Liver (tissue), 9 donors: ENCODE data around the gene CDHR2. TPM values are rescaled to one million over a fixed set of nuclear protein-coding genes. Genes with fewer than 3 reads are reported as not detected.
"Not testable (repeated sequence)": the region's sequence is repeated elsewhere in the genome, so short reads cannot be mapped to it uniquely, and the experiment has no call there.

Experiments used
- DNase-seq: peaks from one replicate; pipeline ENCODE4 v3.0.0-alpha.2; 2017; ENCODE audit warnings: low spot score
- H3K27ac ChIP-seq, 2 donors: one replicate each; pipeline ENCODE4 v1.7.0; 2013; ENCODE audit warnings: inconsistent platforms in 2 of 2, low read length in 2 of 2, control low read depth in 1 of 2, low read depth in 1 of 2, mild to moderate bottlenecking in 1 of 2
- H3K27me3 ChIP-seq, 4 donors: one replicate each; pipeline versions ENCODE4 v1.6.1 to v1.7.0; 2013; ENCODE audit warnings: low read length in 3 of 4, inconsistent platforms in 1 of 4, mild to moderate bottlenecking in 1 of 4, moderate library complexity in 1 of 4; ENCODE audit not compliant: control insufficient read depth in 4 of 4, insufficient read depth in 4 of 4
- H3K36me3 ChIP-seq, 4 donors: one replicate each; pipeline versions ENCODE4 v1.6.1 to v1.7.0; 2013; ENCODE audit warnings: low read length in 3 of 4, mild to moderate bottlenecking in 3 of 4, low read depth in 1 of 4, moderate library complexity in 1 of 4; ENCODE audit not compliant: control insufficient read depth in 4 of 4, insufficient read depth in 3 of 4
- H3K4me1 ChIP-seq, 4 donors: one replicate each; pipeline versions ENCODE4 v1.6.1 to v1.7.0; 2013; ENCODE audit warnings: low read length in 3 of 4, mild to moderate bottlenecking in 3 of 4, moderate library complexity in 1 of 4; ENCODE audit not compliant: control insufficient read depth in 4 of 4, insufficient read depth in 4 of 4
- H3K4me3 ChIP-seq, 3 donors: one replicate each; pipeline versions ENCODE4 v1.6.1 to v1.7.0; 2013; ENCODE audit warnings: low read length in 3 of 3, control low read depth in 1 of 3, low read depth in 1 of 3, mild to moderate bottlenecking in 1 of 3
- H3K9ac ChIP-seq, 2 donors: one replicate each; pipeline ENCODE4 v1.7.0; 2013; ENCODE audit warnings: low read length in 2 of 2, mild to moderate bottlenecking in 2 of 2, moderate library complexity in 2 of 2, control low read depth in 1 of 2, low read depth in 1 of 2
- H3K9me3 ChIP-seq, 4 donors: one replicate each; pipeline versions ENCODE4 v1.6.1 to v1.7.0; 2013; ENCODE audit warnings: low read length in 3 of 4; ENCODE audit not compliant: control insufficient read depth in 4 of 4
- EGR1 ChIP-seq, 2 donors: IDR thresholded peaks; 2 replicates each; pipeline ENCODE4 v1.6.1; 2016 to 2018; ENCODE audit warnings: antibody characterized with exemption in 2 of 2, low read depth in 2 of 2
- FOXA1 ChIP-seq: IDR thresholded peaks from 2 replicates; pipeline ENCODE4 v1.6.1; 2016; ENCODE audit warnings: antibody characterized with exemption
- FOXA2 ChIP-seq: IDR thresholded peaks from 2 replicates; pipeline ENCODE4 v1.6.1; 2016; ENCODE audit warnings: antibody characterized with exemption
- GABPA ChIP-seq, 2 donors: IDR thresholded peaks in 1 of 2; conservative IDR thresholded peaks in 1 of 2; 2 replicates each; pipeline ENCODE4 v1.6.1; 2016; ENCODE audit warnings: antibody characterized with exemption in 2 of 2, mild to moderate bottlenecking in 1 of 2, moderate library complexity in 1 of 2
- HNF4A ChIP-seq, 2 donors: conservative IDR thresholded peaks; 2 replicates each; pipeline ENCODE4 v1.6.1; 2016; ENCODE audit warnings: antibody characterized with exemption in 2 of 2, mild to moderate bottlenecking in 2 of 2
- HNF4G ChIP-seq: IDR thresholded peaks from 2 replicates; pipeline ENCODE4 v1.6.1; 2016; ENCODE audit warnings: antibody characterized with exemption
- JUND ChIP-seq, 2 donors: IDR thresholded peaks; 2 replicates each; pipeline ENCODE4 v1.6.1; 2016; ENCODE audit warnings: antibody characterized with exemption in 2 of 2
- NR2F2 ChIP-seq: IDR thresholded peaks from 2 replicates; pipeline ENCODE4 v1.6.1; 2016; ENCODE audit warnings: antibody characterized with exemption
- RAD21 ChIP-seq, 2 donors: IDR thresholded peaks; 2 replicates each; pipeline ENCODE4 v1.6.1; 2016; ENCODE audit warnings: antibody characterized with exemption in 2 of 2, mild to moderate bottlenecking in 2 of 2
- RXRA ChIP-seq, 2 donors: IDR thresholded peaks; 2 replicates each; pipeline ENCODE4 v1.6.1; 2017 to 2018; ENCODE audit warnings: antibody characterized with exemption in 2 of 2, mild to moderate bottlenecking in 1 of 2
- SP1 ChIP-seq: IDR thresholded peaks from 2 replicates; pipeline ENCODE4 v1.6.1; 2018; ENCODE audit warnings: antibody characterized with exemption, mild to moderate bottlenecking
- YY1 ChIP-seq: IDR thresholded peaks from 2 replicates; pipeline ENCODE4 v1.6.1; 2016; ENCODE audit warnings: antibody characterized with exemption, mild to moderate bottlenecking
- WGBS: extraction: QIAGEN DNeasy Blood & Tissue Kit; methylation state at CpG from one replicate; pipeline ENCODE4 v1.1.7; 2013; 5-methylcytosine and 5-hydroxymethylcytosine counted together
- polyA plus RNA-seq, 2 donors: library from polyadenylated mRNA; stranded (reverse) in 1 of 2; unstranded in 1 of 2; fragments of 200-250 nt in 1 of 2; fragments of >200 nt in 1 of 2; fragmentation: Nextera tagmentation in 1 of 2; extraction: Ambion mirVana in 1 of 2; gene quantifications; one replicate each; pipeline versions ENCODE4 v1.2.1 to v1.2.3, GENCODE V29; 2013 to 2015
- total RNA-seq, 2 donors: library from RNA; depleted of rRNA; stranded (reverse); fragments of >200 nt; gene quantifications; one replicate each; pipeline ENCODE4 v1.2.3, GENCODE V29; 2014
- TF ChIP-seq, protein P1 (sequence below): fragments of 150-350 bp; IDR thresholded peaks from 2 replicates; pipeline ENCODE4 v1.5.1; 2017; ENCODE audit warnings: improper control_type of control experiment, low read depth, low read length; ENCODE audit not compliant: missing input control
- TF ChIP-seq, protein P2 (sequence below): IDR thresholded peaks from 2 replicates; pipeline ENCODE4 v1.6.1; 2016; ENCODE audit warnings: antibody characterized with exemption, mild to moderate bottlenecking
- TF ChIP-seq, protein P3 (sequence below): IDR thresholded peaks from 2 replicates; pipeline ENCODE4 v1.6.1; 2016; ENCODE audit warnings: antibody characterized with exemption
- TF ChIP-seq, protein P4 (sequence below): IDR thresholded peaks from 2 replicates; pipeline ENCODE4 v1.6.1; 2016; ENCODE audit warnings: antibody characterized with exemption
- donor health status: healthy.
- donor health status: healthy.
- donor health status: healthy.
- donor health status: healthy.
- donor health status: healthy.

CDHR2 gene
- total and polyA plus RNA-seq, 4 donors = 8.8 to 23.8 (median 16.6) TPM

DNA sequence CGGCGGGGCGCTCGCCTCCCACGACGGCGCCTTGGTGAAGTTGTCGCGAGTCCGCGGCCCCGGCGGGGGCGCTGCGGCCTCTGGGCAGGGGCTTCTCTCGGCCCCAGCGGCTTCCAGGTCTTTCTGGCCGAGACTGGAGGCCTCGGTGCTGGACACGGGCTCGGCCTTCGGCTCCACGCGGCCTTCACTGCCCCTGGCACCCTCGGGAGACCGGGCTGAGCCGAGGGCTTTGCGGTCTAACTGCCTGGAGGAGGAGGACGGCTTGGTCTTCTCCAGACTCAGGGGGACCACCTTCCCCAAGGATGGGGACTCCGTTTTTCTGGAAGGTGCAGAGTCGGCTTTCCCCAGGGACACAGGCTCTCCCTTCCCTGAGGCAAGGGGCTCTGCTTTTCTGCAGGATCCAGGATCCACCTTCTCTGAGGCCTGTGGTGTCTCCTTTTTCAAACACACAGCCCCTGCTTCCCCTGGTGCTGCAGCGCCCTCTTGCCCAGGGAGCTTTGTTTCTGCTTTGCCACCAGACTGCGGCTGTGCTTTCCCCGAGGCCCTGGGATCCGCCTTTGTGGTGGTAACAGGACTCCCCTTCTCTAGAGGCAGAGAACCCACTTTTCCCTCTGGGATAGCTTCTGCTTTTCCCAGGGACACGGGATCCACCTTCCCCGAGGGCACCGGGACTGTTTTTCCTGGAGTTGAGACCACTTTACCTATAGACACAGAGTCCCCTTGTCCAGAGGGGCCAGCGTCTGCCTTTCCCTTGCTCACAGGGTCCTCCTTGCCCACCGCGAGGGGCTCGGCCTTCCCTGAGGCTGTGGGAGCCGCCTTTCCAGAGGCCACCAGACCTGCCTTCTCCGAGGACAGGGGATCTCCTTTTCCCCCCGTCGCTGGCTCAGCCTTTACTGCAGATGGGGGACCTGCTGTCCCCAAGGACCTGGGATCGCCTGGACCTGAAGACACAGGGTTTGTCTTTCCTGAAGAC is 48.6 kb downstream of the CDHR2 start:
- peaks cover 0 to 5% (median under 1%) of the 10 kb centered on the region in 4 donors for H3K36me3 ChIP-seq
- DNase-seq = no peak
- no peak overlapping the region for H3K9ac ChIP-seq
- H3K4me3 ChIP-seq = peak overlapping the region in 1 of 3 donors; percentile 44
- H3K27me3 ChIP-seq = no peaks in the 10 kb centered on the region
- TF ChIP-seq, protein P1, sequence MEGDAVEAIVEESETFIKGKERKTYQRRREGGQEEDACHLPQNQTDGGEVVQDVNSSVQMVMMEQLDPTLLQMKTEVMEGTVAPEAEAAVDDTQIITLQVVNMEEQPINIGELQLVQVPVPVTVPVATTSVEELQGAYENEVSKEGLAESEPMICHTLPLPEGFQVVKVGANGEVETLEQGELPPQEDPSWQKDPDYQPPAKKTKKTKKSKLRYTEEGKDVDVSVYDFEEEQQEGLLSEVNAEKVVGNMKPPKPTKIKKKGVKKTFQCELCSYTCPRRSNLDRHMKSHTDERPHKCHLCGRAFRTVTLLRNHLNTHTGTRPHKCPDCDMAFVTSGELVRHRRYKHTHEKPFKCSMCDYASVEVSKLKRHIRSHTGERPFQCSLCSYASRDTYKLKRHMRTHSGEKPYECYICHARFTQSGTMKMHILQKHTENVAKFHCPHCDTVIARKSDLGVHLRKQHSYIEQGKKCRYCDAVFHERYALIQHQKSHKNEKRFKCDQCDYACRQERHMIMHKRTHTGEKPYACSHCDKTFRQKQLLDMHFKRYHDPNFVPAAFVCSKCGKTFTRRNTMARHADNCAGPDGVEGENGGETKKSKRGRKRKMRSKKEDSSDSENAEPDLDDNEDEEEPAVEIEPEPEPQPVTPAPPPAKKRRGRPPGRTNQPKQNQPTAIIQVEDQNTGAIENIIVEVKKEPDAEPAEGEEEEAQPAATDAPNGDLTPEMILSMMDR = peak; percentile 0
- TF ChIP-seq RXRA (IDR thresholded peaks at IDR 0.05) (no peak), YY1 (no peak), RAD21 (IDR thresholded peaks at IDR 0.05) (no peak)
- TF ChIP-seq, protein P2, sequence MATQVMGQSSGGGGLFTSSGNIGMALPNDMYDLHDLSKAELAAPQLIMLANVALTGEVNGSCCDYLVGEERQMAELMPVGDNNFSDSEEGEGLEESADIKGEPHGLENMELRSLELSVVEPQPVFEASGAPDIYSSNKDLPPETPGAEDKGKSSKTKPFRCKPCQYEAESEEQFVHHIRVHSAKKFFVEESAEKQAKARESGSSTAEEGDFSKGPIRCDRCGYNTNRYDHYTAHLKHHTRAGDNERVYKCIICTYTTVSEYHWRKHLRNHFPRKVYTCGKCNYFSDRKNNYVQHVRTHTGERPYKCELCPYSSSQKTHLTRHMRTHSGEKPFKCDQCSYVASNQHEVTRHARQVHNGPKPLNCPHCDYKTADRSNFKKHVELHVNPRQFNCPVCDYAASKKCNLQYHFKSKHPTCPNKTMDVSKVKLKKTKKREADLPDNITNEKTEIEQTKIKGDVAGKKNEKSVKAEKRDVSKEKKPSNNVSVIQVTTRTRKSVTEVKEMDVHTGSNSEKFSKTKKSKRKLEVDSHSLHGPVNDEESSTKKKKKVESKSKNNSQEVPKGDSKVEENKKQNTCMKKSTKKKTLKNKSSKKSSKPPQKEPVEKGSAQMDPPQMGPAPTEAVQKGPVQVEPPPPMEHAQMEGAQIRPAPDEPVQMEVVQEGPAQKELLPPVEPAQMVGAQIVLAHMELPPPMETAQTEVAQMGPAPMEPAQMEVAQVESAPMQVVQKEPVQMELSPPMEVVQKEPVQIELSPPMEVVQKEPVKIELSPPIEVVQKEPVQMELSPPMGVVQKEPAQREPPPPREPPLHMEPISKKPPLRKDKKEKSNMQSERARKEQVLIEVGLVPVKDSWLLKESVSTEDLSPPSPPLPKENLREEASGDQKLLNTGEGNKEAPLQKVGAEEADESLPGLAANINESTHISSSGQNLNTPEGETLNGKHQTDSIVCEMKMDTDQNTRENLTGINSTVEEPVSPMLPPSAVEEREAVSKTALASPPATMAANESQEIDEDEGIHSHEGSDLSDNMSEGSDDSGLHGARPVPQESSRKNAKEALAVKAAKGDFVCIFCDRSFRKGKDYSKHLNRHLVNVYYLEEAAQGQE = no peak
- H3K4me1 ChIP-seq = peaks cover 4 to 16% (median 6%) of the 10 kb centered on the region in 4 donors
- H3K9me3 ChIP-seq = no peaks in the 10 kb centered on the region
- H3K27ac ChIP-seq = no peak overlapping the region
- WGBS = 64% methylated on average over 47 of the region's 47 CpGs

DNA sequence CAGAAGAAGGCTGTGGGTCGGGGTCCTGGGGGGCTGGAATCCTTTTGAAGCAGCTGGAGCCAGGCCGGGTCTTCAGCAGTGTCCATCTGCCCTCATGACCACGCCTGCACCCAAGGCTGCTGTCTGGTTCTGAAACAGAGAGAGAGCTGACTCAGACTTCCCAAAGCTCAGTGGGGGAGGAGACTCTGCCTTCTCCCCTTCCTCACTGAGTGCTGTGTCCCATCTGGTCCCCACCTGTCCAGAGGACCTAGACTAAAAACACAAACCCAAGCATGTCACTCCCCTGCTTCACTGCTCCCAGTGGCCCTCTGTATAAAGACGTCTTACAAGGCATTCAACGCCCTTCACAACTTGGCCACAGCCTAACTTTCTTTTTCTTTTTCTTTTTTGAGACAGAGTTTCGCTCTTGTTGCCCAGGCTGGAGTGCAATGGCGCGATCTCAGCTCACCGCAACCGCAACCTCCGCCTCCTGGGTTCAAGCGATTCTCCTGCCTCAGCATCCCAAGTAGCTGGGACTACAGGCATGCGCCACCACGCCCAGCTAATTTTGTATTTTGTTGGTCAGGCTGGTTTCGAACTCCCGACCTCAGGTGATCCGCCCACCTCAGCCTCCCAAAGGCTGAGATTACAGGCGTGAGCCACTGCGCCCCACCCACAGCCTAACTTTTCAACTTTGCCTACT is 50.7 kb downstream of the CDHR2 start:
- 89% methylated on average over 19 of the region's 19 CpGs for WGBS
- peaks cover 4 to 16% (median 6%) of the 10 kb centered on the region in 4 donors for H3K4me1 ChIP-seq
- H3K9ac ChIP-seq, H3K4me3 ChIP-seq, H3K9me3 ChIP-seq, H3K27ac ChIP-seq, H3K27me3 ChIP-seq, DNase-seq, H3K36me3 ChIP-seq: not testable (repeated sequence)

DNA sequence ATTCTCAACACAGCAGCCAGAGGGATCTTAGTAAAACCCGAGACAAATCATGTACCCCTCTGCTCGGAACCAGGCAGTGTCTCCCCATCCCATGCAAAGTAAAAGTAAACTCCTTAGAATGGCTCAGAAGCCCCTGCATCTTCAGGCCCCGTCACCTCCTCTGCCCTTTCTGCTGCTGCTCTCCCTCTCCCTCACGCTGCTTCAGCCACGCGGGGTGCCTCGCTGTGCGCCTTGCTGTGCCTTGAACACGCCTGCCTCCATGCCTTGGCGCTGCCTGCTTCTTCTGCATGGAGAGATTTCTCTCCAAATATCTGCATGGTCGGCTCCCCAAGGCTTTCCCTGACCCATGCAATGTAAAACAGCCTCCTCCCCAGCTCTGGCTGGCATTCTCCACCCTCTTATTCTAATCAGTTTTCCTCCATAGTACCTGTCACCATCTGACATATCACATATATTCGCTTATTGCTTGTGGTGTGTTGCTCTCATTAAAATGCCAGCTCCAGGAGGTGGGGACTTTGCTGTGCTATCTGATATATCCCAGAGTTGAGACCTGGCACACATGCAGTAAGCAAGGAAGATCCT is 52.9 kb downstream of the CDHR2 start:
- no peak for DNase-seq
- 73% methylated on average over 12 of the region's 12 CpGs for WGBS
- Histone ChIP-seq H3K36me3 (no peaks in the 10 kb centered on the region), H3K27ac (no peak overlapping the region), H3K4me1 (peaks cover 0 to 8% (median 3%) of the 10 kb centered on the region in 4 donors), H3K27me3 (no peaks in the 10 kb centered on the region), H3K9ac (no peak overlapping the region), H3K9me3 (no peaks in the 10 kb centered on the region), H3K4me3 (no peak overlapping the region)
- TF ChIP-seq FOXA1 (no peak), RXRA (IDR thresholded peaks at IDR 0.05) (no peak), EGR1 (IDR thresholded peaks at IDR 0.05; ENCODE audit: low read depth in 2 of 2) (no peak), SP1 (no peak), JUND (IDR thresholded peaks at IDR 0.05) (no peak), FOXA2 (no peak), NR2F2 (no peak), HNF4G (no peak), GABPA (IDR thresholded peaks at IDR 0.05 in 1 of 2, conservative IDR thresholded peaks at IDR 0.05 in 1 of 2) (no peak), HNF4A (conservative IDR thresholded peaks at IDR 0.05) (no peak)
- TF ChIP-seq, protein P3, sequence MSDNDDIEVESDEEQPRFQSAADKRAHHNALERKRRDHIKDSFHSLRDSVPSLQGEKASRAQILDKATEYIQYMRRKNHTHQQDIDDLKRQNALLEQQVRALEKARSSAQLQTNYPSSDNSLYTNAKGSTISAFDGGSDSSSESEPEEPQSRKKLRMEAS = no peak
- TF ChIP-seq, protein P4, sequence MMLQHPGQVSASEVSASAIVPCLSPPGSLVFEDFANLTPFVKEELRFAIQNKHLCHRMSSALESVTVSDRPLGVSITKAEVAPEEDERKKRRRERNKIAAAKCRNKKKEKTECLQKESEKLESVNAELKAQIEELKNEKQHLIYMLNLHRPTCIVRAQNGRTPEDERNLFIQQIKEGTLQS = no peak
- TF ChIP-seq, protein P2 = no peak
